Activated CD8-positive, alpha-beta memory T cell treated with anti-CD3 and anti-CD28 coated beads, Interleukin-2, amount 10 ng/mL, durations not matched to agents 7 days and 5 days (primary cell): Measurements from ENCODE around the gene CREBL2. TPM values are rescaled to one million over a fixed set of nuclear protein-coding genes. Genes with fewer than 3 reads are reported as not detected.
"Not testable (repeated sequence)": the region's sequence is repeated elsewhere in the genome, so short reads cannot be mapped to it uniquely, and the experiment has no call there.

Experiments used
- ATAC-seq: fragments of 150-1000 bp; cut with Tn5 transposase; one replicate; pipeline ENCODE4 v1.10.0; 2021; ENCODE audit warnings: moderate library complexity
- CTCF ChIA-PET: fragments of 350-600 bp; sonication (Branson Sonifier 250); formaldehyde crosslinking; loops from one replicate; lab custom pipeline; 2021; ENCODE audit warnings: antibody characterized with exemption; lab: Charles Lee
- DNase-seq: peaks from one replicate; pipeline ENCODE4 v3.0.0-alpha.2; 2020
- H3K27ac Mint-ChIP-seq: one replicate; pipeline ENCODE4 v1.8.0; 2021; ENCODE audit warnings: mild to moderate bottlenecking, mixed read lengths
- H3K27me3 Mint-ChIP-seq: one replicate; pipeline ENCODE4 v1.8.0; 2021; ENCODE audit warnings: mixed read lengths
- H3K36me3 Mint-ChIP-seq: one replicate; pipeline ENCODE4 v1.8.0; 2021; ENCODE audit warnings: mild to moderate bottlenecking, mixed read lengths
- H3K4me1 Mint-ChIP-seq: one replicate; pipeline ENCODE4 v1.8.0; 2021; ENCODE audit warnings: mixed read lengths
- H3K4me3 Mint-ChIP-seq: one replicate; pipeline ENCODE4 v1.8.0; 2021; ENCODE audit warnings: mild to moderate bottlenecking, moderate library complexity, mixed read lengths
- H3K9me3 Mint-ChIP-seq: one replicate; pipeline ENCODE4 v1.8.0; 2022; ENCODE audit warnings: low read depth, mixed read lengths
- total RNA-seq, 2 experiments: library from RNA; stranded (reverse); gene quantifications; one replicate each; pipeline ENCODE4 v1.2.3, GENCODE V29; 2021

Gene CREBL2
- total RNA-seq, 2 experiments from 2014 or later: 16.3 to 20.5 TPM

DNA sequence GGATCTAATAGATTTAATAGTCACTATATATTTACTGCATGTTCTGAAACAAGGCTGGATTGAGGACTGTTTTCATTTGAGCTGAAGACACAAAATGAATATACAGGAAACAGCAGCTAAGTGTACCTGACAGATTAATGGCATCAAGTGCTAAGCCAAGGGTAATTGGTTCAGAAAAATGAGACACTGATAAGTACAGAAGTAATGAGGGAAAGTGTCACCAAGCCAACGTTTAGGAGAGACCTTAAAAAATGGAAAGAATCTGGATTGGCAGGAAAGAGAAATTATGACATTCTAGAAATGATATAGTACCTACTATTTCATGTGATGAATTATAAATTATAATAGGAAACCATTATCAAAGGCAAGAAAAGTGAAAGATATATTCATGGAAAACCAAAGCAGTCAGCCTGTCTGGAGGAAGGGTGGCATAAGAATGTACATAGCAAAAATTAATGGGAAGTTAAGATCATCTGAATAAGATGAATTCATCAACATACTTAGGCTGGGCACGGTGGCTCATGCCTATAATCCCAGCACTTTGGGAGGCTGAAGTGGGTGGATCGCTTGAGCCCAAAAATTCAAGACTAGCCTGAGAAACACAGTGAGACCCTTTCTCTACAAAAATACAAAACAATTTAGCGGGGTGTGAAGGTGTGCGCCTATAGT is 28.0 kb upstream of the CREBL2 start:
- Mint-ChIP-seq H3K27ac (peak overlapping the region; percentile 81), H3K4me3 (no peak overlapping the region), H3K9me3 (peaks cover 2% of the 10 kb centered on the region), H3K27me3 (no peaks in the 10 kb centered on the region), H3K36me3 (peaks cover 3% of the 10 kb centered on the region), H3K4me1 (peaks cover 27% of the 10 kb centered on the region)
- DNase-seq: no peak
- ATAC-seq: no peak
- CTCF ChIA-PET: interaction anchor here (1.0 kb wide), 1 partner anchor 153 kb away, joined by 3 read pairs; no protein-coding TSS in a partner anchor

DNA sequence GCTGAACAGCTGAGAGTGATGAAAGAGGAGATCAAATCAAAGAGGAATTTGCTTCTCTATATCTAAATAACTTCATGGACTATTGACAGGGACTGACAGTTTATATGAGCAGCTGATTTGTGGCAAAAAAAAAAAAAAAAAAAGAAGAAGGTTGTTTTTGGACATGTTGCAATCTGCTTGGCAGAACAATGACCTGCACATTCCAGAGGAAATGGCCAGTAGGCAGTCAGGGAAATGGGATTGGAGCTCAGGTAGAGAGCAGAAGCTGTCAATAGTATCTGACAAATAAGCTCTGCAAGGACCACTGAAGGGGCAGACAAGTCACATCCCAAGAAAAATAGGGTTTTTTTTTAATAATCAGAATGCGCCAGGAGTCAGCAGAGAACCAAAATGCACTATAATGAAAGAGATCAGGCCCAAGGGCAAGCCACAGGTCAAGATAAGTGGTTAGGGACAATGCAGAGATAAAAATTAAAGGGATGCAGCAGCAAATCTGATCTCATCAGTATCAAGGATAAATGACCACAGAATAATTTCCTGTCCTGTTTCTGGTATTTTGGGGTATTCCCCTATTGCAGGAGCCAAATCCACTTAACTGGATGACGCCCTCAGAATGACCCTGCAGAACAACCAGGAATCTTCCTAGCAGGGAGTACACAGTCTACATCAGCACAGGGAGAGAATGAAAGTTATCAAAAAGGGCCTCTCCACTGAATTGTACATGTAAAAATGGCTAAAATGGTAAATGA is 26.4 kb upstream of the CREBL2 start:
- CTCF ChIA-PET: interaction anchor here (0.7 to 1.2 kb wide), 2 partner anchors 56 to 243 kb away, joined by 3 to 4 read pairs; no protein-coding TSS in a partner anchor
- Mint-ChIP-seq H3K27ac (no peak overlapping the region), H3K4me1 (peaks cover 39% of the 10 kb centered on the region), H3K27me3 (no peaks in the 10 kb centered on the region), H3K36me3 (peaks cover 11% of the 10 kb centered on the region), H3K4me3 (no peak overlapping the region), H3K9me3 (peaks cover 13% of the 10 kb centered on the region)
- DNase-seq (no peak), ATAC-seq (no peak)

DNA sequence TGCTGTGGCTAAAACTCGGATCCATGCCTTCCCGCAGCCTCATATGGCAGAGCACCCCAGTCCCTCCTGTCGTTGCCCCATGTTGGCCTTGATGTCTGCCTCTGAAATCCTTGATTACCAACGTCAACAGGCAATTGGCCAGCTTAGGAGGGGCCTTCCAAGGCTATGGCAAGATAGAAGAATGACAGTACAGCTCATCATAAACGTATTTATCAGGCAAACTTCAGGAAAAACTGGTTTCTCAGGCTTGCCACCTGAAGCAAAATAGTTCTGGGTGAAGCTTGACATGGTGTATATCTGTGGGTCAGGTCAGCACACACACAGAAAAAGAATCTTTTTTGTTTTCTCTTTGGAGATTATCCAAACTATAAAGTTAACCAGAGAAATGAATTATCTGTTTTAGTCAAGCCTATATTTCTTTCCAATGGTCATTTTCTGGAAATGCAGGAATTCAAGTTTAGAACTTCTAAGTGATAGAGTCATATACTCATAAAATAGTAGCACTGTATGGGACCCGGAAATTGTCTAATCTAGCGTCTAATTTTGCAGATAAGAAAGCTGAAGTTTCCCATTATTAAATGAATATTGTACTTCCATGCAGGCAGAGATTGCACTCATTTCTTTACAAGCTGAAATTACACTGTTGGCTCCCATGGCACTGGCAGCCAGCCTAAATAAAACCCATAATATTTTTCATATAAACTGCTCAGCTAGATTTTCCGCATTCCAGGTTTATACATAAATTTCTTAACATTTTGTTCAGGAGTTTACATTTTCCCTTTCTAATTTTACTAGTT is 24.6 kb upstream of the CREBL2 start:
- CTCF ChIA-PET: interaction anchor here (1.2 to 1.5 kb wide), 2 partner anchors 58 to 113 kb away, joined by 3 read pairs; no protein-coding TSS in a partner anchor
- Mint-ChIP-seq H3K36me3 (peaks cover 15% of the 10 kb centered on the region), H3K27me3 (peaks cover 1% of the 10 kb centered on the region), H3K9me3 (peaks cover 14% of the 10 kb centered on the region), H3K4me1 (peaks cover 40% of the 10 kb centered on the region), H3K27ac (no peak overlapping the region), H3K4me3 (no peak overlapping the region)
- DNase-seq (no peak), ATAC-seq (no peak)

DNA sequence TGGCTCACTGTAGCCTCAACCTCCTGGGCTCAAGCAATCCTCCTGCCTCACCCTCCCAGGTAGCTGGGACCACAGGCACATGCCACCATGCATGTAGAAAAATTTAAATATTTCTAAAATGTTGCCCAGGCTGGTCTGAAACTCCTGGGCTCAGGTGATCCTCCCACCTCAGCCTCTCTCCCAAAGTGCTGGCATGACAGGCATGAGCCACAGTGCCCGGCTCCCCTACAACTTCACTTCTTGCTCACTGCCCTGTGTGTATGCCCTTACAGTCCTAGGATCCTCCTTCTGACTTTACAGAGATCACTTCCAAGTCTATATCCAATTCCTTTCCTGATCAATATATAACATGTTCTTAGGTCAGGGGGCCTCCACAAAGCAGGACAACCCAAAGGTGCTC is 23.8 kb upstream of the CREBL2 start:
- H3K9me3 Mint-ChIP-seq: peaks cover 17% of the 10 kb centered on the region
- CTCF ChIA-PET: interaction anchor here (1.5 kb wide), 1 partner anchor 114 kb away, joined by 3 read pairs; no protein-coding TSS in a partner anchor

DNA sequence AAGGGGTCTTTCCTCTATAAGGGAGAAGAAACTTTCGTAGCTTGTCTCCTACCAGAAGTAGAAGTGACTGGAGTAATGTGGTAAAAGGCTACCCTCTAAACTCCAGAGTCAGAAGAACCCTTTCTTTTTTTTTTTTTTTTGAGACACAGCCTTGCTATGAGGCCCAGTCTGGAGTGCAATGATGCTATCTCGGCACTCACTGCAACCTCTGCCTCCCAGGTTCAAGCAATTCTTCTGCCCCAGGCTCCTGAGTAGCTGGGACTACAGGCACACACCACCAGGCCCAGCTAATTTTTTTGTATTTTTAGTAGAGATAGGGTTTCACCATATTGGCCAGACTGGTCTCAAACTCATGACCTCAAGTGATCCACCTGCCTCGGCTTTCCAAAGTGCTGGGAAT is 23.2 kb upstream of the CREBL2 start:
- peaks cover 16% of the 10 kb centered on the region for H3K36me3 Mint-ChIP-seq
- H3K4me1 Mint-ChIP-seq: peaks cover 26% of the 10 kb centered on the region
- H3K4me3 Mint-ChIP-seq, CTCF ChIA-PET, ATAC-seq, DNase-seq, H3K27me3 Mint-ChIP-seq, H3K27ac Mint-ChIP-seq: not testable (repeated sequence)
- peaks cover 17% of the 10 kb centered on the region for H3K9me3 Mint-ChIP-seq

More for the DNA sequence above, 23.8 kb upstream of the CREBL2 start:
- DNase-seq (no peak), ATAC-seq (no peak)
- H3K27me3 Mint-ChIP-seq: peaks cover 2% of the 10 kb centered on the region
- peaks cover 32% of the 10 kb centered on the region for H3K4me1 Mint-ChIP-seq
- no peak overlapping the region for H3K27ac Mint-ChIP-seq
- peaks cover 16% of the 10 kb centered on the region for H3K36me3 Mint-ChIP-seq
- H3K4me3 Mint-ChIP-seq: no peak overlapping the region

DNA sequence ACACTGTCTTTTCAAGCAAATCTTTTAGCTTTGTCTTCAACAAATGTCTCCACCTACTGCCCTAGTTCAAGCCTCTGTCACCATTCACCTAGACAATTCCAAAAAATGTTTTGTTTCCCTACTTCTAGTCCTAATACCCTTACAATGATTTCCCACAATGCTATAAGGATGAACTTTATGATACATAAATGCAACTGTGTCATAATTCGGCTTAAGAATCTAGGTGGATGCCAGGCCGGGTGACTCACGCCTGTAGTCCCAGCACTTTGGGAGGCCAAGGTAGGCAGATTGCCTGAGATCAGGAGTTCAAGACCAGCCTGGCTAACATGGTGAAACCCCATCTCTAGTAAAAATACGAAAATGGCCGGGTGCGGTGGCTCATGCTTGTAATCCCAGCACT is 20.7 kb upstream of the CREBL2 start:
- DNase-seq: no peak
- Mint-ChIP-seq H3K27me3 (peaks cover 2% of the 10 kb centered on the region), H3K4me3 (no peak overlapping the region), H3K27ac (no peak overlapping the region), H3K36me3 (peaks cover 16% of the 10 kb centered on the region), H3K4me1 (peaks cover 21% of the 10 kb centered on the region), H3K9me3 (peaks cover 17% of the 10 kb centered on the region)
- CTCF ChIA-PET: interaction anchor here (0.6 to 1.6 kb wide), 3 partner anchors 17 to 214 kb away, joined by 3 read pairs; no protein-coding TSS in a partner anchor
- ATAC-seq: no peak

DNA sequence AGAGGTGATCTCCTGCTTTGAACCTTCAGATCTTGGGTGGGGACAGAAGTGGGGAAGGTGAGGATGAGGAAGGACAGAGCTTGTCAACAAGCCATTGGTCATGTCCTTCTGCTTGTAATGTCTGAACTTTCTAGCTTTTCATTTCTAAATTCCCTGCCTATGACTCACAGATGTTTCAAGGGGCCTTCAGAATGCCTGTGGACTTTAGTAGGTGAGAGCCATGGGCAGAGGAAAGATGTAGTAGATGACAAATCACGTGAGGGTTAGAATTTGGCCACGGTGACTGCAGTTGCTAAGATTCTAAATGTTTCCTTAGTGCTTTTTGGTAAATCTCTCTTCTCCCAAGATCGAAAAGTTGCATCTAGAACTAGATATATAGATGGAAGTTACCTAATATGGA is 18.7 kb upstream of the CREBL2 start:
- H3K27me3 Mint-ChIP-seq: peaks cover 2% of the 10 kb centered on the region
- H3K4me1 Mint-ChIP-seq: peaks cover 21% of the 10 kb centered on the region

DNA sequence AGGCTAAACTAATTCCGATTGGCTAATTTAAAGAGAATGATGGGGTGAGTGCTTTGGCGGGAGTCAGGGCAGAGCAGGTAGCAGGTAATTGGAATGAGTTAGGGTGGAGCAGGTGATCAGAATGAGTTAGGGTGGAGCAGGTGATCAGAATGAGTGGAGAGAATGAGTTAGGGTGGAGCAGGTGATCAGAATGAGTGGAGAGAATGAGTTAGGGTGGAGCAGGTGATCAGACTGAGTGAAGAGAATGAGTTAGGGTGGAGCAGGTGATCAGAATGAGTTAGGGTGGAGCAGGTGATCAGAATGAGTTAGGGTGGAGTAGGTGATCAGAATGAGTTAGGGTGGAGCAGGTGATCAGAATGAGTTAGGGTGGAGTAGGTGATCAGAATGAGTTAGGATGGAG is 15.7 kb upstream of the CREBL2 start:
- not testable (repeated sequence) for H3K4me1 Mint-ChIP-seq, H3K9me3 Mint-ChIP-seq, ATAC-seq, DNase-seq, H3K4me3 Mint-ChIP-seq, H3K27ac Mint-ChIP-seq, H3K36me3 Mint-ChIP-seq
- CTCF ChIA-PET: interaction anchor here (1.2 kb wide), 1 partner anchor 60 kb away, joined by 5 read pairs; no protein-coding TSS in a partner anchor
- H3K27me3 Mint-ChIP-seq: peaks cover 11% of the 10 kb centered on the region

More for the DNA sequence above, 18.7 kb upstream of the CREBL2 start:
- H3K27ac Mint-ChIP-seq: no peak overlapping the region
- CTCF ChIA-PET: interaction anchor here (1.4 kb wide), 1 partner anchor 9 kb away, joined by 3 read pairs; no protein-coding TSS in a partner anchor
- DNase-seq: no peak
- H3K36me3 Mint-ChIP-seq: peaks cover 15% of the 10 kb centered on the region
- H3K9me3 Mint-ChIP-seq: peaks cover 17% of the 10 kb centered on the region
- H3K4me3 Mint-ChIP-seq: no peak overlapping the region
- no peak for ATAC-seq

DNA sequence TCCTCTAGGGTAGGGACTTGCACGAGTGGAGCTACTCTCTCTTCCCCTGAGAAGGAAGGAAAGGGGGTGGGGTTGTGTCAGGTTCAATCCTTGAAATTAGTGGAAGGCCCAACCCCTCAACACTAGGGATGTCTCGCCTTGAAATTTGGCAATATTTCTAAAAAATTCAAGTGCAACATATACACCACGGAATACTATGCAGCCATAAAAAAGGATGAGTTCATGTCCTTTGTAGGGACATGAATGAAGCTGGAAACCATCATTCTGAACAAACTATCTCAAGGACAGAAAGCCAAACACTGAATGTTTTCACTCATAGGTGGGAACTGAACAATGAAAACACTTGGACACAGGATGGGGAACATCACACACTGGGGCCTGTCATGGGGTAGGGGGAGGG is 15.1 kb upstream of the CREBL2 start:
- ATAC-seq, CTCF ChIA-PET, H3K27ac Mint-ChIP-seq, DNase-seq, H3K9me3 Mint-ChIP-seq, H3K36me3 Mint-ChIP-seq, H3K4me3 Mint-ChIP-seq, H3K4me1 Mint-ChIP-seq: not testable (repeated sequence)
- peaks cover 11% of the 10 kb centered on the region for H3K27me3 Mint-ChIP-seq

DNA sequence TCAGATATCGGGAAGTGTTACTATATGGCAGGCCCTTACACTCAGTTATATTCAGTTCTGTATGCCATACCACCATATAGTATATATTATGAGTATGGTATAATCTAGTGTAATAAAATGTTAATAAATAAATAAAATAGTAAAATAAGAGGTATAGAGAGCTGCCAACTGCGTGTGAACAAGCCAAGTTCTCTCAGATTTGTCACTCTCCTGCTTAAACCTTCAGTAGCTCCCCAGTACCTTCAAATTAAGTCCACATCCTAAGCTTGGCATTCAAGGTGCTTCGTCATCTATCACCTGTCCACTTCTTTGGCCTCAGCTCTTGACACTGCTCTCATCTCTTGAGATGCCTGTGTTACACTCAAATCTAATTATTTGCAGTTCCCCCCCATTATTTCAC is 12.8 kb upstream of the CREBL2 start:
- Mint-ChIP-seq H3K27ac (no peak overlapping the region), H3K4me1 (peaks cover 2% of the 10 kb centered on the region), H3K27me3 (peaks cover 9% of the 10 kb centered on the region), H3K36me3 (no peaks in the 10 kb centered on the region), H3K9me3 (no peaks in the 10 kb centered on the region), H3K4me3 (no peak overlapping the region)
- no peak for DNase-seq
- CTCF ChIA-PET: no interaction called here
- ATAC-seq: no peak

DNA sequence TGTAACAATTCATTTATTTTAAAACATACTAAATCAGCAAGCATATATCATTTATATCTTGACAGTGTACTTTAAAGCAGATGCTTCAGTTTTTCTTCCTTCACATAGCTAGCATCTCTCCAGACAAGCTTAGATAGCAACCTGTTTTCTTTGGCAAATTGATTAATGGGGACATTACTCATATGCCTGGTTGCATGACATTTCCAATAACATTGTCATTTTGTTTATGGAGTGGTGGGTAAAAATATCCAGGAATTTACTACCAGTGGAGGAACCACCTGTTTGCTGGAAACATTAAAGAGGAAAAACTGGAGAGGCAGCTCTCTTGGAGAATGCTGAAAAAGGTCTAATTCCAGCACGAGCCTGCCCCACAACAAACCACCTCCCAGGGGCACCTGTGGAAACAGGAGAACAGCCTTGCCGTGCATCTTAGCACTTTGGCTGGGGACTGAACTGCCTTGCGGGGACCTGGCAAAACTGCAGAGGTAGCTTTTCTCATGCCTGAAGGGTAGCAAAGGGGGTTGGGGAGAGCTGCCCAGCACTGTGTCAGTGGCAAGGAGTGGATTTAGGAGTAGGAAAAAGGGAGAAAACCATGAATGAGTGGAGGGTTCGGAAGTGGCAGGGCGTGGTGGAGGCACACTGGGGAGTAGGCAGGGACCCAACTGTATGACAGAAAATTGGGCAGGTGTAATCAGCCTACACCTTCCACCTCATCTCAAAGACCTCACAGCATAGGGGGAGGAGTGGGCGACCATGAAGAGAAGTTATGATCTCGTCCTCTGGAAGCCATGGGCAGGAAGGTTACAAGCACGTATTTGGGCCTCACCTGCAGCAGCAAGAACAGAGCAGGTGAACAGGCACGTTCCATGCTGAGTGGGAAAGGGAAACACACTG is 11.7 kb upstream of the CREBL2 start:
- no peak overlapping the region for H3K27ac Mint-ChIP-seq
- peaks cover 9% of the 10 kb centered on the region for H3K27me3 Mint-ChIP-seq

DNA sequence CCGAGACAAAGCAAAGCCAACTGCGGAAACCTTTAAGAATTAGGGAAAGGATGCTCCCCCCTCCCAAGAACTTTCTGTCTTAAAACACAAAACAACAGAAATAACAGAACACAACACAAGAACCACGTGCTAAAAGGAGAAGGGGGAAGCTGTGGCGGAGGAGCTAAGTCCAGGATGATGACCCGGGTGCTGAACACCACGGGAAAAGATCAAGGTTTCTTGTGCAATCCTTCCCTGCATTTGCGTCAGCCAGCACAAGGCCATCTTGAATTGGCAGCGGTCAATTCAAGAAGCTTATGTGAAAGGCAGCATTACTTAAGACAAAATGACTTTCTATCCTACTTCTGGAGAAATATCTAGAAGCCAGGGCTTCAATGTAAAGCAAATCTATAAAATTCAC is 11.0 kb upstream of the CREBL2 start:
- no peaks in the 10 kb centered on the region for H3K36me3 Mint-ChIP-seq
- H3K9me3 Mint-ChIP-seq: no peaks in the 10 kb centered on the region
- CTCF ChIA-PET: no interaction called here
- H3K27me3 Mint-ChIP-seq: peaks cover 9% of the 10 kb centered on the region
- no peak overlapping the region for H3K4me3 Mint-ChIP-seq
- ATAC-seq: no peak
- H3K27ac Mint-ChIP-seq: no peak overlapping the region
- DNase-seq: no peak
- H3K4me1 Mint-ChIP-seq: peaks cover 2% of the 10 kb centered on the region

More for the DNA sequence above, 11.7 kb upstream of the CREBL2 start:
- Mint-ChIP-seq H3K9me3 (no peaks in the 10 kb centered on the region), H3K4me3 (no peak overlapping the region), H3K4me1 (peaks cover 2% of the 10 kb centered on the region), H3K36me3 (no peaks in the 10 kb centered on the region)
- CTCF ChIA-PET: no interaction called here
- no peak for ATAC-seq
- DNase-seq: no peak
